ENCODE data around the gene ZMYM5. TPM values are rescaled to one million over a fixed set of nuclear protein-coding genes. Genes with fewer than 3 reads are reported as not detected.
"Not testable (repeated sequence)": the region's sequence is repeated elsewhere in the genome, so short reads cannot be mapped to it uniquely, and the experiment has no call there.

Gene ZMYM5
- total RNA-seq, 1 experiment from 2014 or later: 13.2 TPM

DNA sequence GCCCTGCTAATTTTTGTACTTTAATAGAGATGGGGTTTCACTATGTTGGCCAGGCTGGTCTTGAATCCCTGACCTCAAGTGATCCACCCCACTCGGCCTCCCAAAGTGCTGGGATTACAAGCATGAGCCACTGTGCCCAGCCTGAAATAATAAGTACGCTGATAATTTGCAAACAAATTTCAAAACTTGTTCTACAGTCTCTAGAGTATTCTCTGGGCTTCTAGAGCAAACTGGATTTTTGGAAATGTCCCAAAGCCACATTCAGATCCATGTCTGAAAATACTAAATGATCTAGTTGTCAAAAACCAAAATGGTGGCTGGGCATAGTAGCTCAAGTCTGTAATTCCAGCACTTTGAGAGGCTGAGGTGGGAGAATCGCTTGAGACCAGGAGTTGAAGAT, 40.8 kb downstream of the ZMYM5 start:
- DNase-seq (ENCODE audit: low read depth): no peak

DNA sequence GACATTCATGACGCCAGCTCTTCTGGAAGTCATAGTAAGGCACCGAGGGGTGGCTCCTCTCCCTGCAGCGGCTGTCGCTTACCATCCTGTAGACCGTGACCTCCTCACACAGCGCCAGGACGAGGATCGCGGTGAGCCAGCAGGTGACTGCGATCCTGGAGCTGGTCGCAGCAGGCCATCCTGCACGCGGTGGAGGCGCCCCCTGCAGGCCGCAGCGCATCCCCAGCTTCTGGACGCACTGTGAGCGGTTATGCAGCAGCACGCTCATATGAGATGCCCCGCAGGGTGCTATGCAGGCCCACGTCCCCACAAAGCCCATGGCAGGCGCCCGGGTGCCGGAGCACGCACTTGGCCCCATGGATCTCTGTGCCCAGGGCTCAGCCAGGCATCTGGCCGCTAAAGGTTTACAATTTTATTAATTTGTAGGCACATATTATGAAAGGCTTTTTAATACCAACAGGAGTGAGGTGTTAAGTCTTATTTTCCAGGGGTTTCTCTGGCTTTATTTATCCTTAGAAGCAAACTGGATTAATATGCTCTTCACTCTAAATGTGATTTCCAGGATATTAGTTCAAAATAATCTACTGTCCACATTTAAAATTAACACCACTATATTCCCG, 45.1 kb downstream of the ZMYM5 start:
- DNase-seq (ENCODE audit: low read depth): no peak

DNA sequence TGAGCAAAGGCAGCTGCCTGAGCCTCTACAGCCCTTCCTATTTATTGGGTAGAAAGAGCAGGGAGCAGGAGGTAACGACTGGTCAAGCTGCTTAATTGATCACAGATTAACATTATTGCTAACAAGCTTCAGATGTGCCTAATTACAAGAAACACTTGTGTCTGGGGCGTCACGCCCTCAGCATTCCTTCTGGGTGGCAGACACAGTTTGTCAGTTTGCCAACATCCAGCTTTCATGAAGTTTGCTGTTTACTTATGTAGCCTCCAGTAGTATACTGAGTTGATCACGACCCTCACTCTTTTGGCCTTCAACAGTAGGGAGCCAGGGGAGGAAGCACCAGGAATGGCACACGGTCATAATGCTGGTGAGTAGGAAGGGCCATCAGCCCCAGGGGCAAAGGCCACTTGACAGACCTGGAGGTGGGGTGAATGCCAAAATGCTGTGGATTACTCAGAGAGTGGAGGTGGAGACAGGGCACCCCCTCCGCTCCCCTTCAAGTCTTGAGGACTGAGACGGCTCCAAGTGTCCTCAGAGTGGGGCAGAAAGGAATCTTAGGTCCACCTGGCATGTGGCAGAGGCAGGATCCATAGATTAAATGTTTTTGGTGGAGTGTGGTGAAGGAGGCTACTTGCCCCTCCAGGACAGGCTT, 45.8 kb downstream of the ZMYM5 start:
- DNase-seq (ENCODE audit: low read depth): no peak

DNA sequence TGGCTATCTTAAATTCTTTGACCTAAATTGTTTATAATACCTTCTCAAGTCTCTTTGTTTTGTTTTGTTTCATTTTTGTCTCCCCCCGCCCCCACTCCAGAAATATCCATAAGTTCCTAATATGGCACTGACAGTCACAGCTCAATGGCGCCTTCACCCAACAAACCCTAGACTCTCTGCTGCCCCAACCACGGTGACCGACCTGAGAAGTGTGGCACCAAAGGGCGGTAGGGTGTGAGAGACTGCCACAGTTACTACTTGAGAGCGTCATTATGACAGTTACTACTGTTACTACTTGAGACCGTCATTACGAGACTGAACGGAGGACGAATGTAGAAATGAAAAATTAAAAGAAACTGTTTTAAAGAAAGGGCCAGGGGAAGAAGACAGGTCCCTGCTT, 46.3 kb downstream of the ZMYM5 start:
- DNase-seq (ENCODE audit: low read depth): no peak

DNA sequence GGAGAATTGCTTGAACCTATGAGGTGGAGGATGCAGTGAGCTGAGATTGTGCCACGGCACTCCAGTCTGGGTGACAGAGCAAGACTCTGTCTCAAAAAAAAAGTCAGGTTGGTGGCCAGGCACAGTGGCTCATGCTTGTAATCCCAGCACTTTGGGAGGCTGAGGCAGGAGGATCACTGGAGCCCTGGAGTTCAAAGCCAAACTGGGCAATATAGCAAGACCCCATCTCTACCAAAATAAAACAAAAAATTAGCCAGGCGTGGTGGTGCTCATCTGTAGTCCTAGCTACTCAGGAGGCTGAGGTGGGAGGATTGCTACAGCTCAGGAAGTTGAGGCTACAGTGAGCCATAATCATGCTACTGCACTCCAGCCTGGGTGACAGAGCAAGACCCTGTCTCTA, 47.6 kb downstream of the ZMYM5 start:
- DNase-seq (ENCODE audit: low read depth): not testable (repeated sequence)

DNA sequence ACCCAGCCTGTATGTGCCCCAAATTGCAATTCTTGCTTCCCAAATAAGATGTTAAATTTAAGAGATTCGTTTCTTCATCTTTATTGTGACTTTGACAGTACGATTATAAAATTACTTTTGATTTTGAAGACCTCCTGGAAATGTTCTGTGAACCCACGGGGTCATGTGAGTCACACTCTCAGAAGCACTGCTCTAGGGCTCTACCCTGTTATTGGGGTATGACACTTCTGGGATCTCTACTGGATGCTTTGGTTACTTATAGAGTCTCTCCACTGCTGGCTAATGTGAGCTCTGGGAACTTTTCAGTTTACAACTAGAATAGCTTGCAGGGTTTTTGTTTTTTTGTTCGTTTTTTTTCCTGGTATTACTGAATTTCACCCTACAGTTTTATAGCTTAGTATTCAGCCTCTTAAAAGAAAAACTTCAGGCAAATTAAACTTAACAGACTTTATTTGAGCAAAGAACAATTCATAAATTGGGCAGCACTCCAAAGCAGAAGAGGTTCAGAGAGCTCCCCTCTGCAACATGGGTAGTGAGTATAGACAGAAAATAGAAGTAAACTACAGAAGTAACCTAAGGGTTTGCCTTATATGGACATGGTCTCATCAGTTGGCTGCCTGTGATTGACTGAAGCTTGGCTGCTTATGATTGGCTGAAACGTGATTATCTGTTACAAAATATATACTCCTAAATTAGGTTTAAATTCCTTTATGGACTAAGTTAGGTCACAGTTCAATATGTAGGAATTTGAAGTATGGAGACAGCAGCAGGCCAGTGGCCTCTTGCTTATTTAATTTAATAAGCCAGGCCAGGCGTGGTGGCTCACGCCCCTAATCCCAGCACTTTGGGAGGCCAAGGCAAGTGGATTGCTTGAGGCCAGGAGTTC, 52.2 kb downstream of the ZMYM5 start:
- DNase-seq (ENCODE audit: low read depth): no peak

DNA sequence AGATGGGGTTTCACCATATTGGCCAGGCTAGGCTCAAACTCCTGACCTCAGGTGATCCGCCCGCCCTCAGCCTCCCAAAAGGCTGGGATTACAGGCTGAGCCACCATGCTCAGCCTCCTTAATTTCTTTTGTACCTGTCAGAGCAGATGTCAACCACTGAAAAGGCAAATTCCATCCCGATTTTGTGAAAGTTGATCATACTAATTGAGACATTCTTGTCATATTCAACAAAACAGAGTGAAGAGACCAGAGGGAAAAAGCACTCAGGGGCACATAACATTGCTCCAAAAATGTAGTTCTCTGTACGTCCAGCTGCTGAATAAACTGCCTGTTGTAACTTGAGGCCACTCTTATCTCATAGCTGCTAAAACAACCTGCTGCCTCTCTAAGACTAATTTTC, 53.3 kb downstream of the ZMYM5 start:
- no peak for DNase-seq (ENCODE audit: low read depth)

DNA sequence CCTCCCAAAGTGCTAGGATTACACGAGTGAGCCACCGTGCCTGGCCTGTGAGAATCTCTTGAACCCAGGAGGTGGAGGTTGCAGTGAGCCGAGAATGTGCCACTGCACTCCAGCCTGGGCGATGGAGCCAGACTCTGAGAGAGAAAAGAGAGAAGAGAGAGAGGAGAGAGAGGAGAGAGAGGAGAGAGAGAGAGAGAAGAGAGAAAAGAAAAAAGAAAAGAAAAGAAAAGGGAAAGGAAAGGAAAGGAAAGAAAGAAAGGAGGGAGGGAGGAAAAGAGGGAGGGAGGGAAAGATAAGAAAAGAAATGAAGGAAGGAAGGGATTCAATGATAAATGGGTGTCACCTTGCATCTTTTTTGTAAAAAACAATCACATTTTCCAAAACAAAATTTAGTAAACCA, 57.7 kb downstream of the ZMYM5 start:
- DNase-seq (ENCODE audit: low read depth): no peak

DNA sequence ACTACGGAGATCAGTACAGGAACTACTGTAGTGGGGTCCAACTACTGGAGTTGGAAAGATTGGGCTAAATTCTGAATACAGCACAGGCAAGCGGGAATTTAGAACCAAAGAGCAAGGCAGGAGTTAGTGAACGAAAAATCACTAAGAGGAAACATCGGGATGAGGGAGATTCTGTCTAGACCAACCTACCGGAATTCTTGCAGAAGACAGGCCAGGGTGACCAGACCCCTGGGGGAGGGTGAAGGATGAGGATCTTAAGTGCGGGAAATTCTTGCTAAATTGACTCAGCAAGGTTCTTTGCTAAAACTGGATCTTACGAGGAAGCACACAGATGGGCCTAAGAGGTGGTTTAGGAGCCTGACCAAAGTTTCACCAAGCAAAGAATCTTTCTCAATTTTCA, 67.5 kb downstream of the ZMYM5 start:
- DNase-seq (ENCODE audit: low read depth): no peak

DNA sequence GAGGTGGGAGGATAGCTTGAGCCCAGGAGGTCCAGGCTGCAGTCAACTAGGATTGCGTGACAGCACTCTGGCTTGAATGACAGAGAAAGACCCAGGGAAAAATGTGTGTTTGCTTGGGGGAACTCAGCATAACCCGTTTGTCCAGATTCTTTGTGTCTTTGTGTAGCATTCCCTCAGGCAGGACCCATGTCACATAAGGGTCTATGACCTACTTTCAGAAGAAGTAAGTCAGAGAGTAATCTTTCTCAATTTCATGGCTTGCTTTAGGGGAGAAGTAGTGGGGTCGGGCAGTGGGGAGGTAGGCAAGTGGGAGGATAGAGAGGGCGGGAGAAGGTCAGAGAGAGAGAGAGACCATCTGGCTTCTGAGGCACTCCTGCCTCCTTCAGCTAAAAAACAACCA, 68.8 kb downstream of the ZMYM5 start:
- no peak for DNase-seq (ENCODE audit: low read depth)

DNA sequence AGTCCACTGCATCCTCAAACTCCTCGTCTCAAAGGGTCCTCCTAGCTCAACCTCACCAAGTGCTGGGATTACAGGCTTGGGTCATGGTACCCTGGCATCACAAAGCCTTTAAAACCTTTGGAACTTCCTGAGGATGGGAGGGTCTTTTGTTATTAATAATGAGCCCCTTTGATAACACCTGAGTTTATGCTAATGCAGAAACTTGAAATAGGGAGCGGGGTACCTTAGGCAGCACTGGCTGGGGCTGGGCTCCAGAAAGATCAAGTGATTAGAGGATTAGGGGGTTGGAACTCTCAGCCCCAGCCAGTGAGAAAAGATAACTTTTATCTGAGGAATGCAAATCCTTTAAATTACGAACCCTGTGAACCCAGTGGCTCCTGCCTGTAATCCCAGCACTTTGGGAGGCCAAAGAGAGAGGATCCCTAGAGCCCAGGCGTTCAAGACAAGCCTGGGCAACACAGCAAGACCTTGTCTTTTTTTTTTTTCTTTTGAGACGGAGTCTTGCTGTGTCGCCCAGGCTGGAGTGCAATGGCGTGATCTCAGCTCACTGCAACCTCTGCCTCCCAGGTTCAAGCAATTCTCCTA, 71.4 kb downstream of the ZMYM5 start:
- DNase-seq (ENCODE audit: low read depth): no peak

DNA sequence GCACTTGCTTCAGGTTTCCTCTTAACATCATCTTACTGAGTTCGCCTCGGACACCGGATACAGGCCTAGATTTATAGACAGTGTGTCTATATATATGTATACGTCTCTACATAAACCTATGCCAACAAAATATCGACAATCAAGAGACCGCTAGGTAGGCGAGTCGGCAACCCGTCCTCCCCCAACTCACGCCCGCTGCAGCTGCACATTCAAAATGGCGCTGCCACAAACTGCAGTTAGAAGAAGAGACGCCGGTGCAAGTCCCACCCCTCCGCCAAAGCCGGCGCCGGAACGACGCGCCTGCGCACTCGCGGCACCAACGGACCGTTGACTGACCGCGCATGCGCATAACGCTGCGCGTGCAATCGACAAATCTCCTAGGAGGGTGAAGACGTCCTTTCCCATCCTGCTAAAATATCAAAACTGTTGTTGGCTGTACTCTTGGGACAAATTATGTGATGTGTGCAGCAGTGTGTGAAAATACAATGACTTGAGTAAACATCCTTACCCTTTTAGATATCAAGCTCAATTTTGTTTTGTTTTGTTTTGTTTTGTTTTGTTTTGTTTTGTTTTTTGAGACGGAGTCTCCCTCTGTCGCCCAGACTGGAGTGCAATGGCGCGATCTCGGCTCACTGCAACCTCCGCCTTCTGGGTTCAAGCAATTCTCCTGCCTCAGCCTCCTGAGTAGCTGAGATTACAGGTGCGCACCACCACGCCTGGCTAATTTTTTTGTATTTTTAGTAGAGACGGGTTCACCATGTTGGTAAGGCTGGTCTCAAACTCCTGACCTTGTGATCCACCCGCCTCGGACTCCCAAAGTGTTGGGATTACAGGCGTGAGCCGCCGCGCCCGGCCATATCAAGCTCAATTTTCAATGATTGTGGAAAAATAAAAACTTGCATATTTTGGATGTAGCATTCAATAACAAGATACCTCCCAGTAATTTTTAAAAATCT, 80.4 kb downstream of the ZMYM5 start, which contains the start of gene PSPC1:
PSPC1 (minus strand) TSS at position 219 of the 956 bp plus-strand sequence; CDS start at position 31, 188 bp downstream.
- DNase-seq (ENCODE audit: low read depth): peak; percentile 89

DNA sequence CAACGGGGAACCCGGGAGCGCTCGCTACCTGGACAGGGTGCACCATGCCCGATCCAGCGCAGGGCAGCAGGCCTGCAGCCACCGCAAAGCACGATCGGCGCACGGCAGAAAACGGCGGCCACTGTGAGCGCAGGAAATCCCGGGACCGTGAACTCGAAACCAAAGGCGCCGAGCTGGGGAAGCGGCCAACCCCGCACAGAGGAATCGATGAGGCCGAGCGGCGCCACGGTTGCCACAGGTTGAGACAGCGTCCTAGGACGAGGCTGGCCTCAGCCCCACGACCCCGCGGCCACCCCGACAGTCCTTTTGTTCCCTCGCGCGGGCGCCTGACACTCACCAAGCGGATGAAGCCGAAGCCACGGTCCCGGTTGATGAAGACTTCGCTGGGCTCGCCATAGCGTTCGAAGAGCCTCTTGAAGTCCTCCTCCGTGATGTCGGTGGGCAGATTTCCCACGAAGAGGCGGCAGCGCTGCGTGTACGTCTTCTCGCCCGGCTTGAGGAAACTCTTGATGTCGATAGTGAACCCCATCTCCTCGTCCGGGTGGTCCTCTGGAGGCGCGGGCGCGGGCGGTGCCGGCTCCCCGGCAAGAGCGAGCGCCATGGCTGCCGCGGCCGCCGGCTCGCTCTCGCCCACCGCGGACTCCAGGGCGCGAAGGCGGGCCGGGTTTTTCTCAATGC, 81.3 kb downstream of the ZMYM5 start:
- peak; percentile 38 for DNase-seq (ENCODE audit: low read depth)

DNA sequence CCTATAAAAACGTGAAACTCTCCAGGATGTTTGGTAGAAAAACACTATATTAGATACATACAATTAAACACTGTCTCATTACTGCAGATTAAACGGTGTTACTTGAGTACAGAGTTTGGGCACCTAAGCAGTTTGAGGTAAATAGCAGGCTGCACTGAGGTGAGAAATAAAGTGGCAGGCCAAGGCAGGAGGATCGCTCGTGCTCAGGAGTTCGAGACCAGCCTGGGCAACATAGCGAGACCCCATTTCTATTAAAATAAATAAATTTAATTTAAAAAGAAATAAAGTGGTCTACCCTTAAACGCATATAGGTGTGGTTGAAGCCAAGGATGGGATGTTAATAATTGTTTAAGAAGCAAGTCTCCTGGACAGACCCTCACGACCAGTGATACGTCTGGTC, 81.9 kb downstream of the ZMYM5 start:
- no peak for DNase-seq (ENCODE audit: low read depth)

DNA sequence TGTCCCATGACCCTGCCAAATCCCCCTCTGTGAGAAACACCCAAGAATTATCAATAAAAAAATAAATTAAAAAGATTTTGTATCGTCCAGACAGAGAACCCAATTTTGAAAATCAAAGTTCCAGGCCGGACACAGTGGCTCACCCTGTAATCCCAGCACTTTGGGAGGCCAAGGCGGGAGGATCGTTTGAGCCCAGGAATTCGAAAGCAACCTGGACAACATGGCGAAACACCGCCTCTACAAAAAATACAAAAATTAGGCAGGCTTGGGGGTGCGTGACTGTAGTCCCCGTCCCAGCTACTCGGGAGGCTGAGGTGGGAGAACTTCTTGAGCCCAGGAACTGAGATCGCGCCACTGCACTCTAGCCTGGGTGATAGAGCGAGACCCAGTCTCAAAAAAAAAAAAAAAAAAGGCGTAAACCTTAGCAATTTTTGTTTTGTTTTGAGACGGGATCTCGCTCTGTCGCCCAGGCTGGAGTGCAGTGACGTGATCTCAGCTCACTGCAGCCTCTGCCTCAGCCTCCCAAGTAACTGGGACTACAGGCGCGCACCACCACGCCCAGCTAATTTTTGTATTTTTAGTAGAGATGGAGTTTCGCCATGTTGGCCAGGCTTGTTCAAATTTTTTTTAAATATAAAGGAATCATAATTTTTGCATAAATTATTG, 82.6 kb downstream of the ZMYM5 start:
- peak; percentile 17 for DNase-seq (ENCODE audit: low read depth)

Other genes starting within 250 kb of the ZMYM5 start
- 5.3 and 5.4 TPM in 2 replicates for gene MPHOSPH8, start 230.0 kb downstream of the ZMYM5 start, total RNA-seq (2014; rRNA removed; shearing (Covaris generic))
- 28.5 and 29.9 TPM in 2 replicates for gene PSPC1, start 80.7 kb downstream of the ZMYM5 start, total RNA-seq (2014; rRNA removed; shearing (Covaris generic))
- 25.6 and 31.7 TPM in 2 replicates for gene ZMYM2, start 95.1 kb upstream of the ZMYM5 start, total RNA-seq (2014; rRNA removed; shearing (Covaris generic))

All from RPMI7951 (cell line).